Heart right ventricle (tissue), 16 donors: ENCODE data around the gene NCAM2. TPM values are rescaled to one million over a fixed set of nuclear protein-coding genes. Genes with fewer than 3 reads are reported as not detected.

Source experiments
- ATAC-seq, 8 donors: fragments of 200-7000 bp; cut with Tn5 transposase; one replicate each; pipeline ENCODE4 v1.9.1; 2020; ENCODE audit warnings: mild to moderate bottlenecking in 8 of 8, moderate library complexity in 8 of 8, moderate number of reproducible peaks in 1 of 8
- DNase-seq, 2 donors: peaks; one replicate each; pipeline ENCODE4 v3.0.0-alpha.2; 2020
- H3K27ac ChIP-seq, 10 donors: fragments of 200-600 bp; sonication (generic) in 2 of 10; one replicate each; pipeline versions ENCODE4 v1.5.0 to v1.8.0; 2020 to 2022; ENCODE audit warnings: mild to moderate bottlenecking in 3 of 10
- H3K27me3 ChIP-seq, 7 donors: fragments of 200-600 bp; one replicate each; pipeline ENCODE4 v1.8.0; 2021 to 2022; ENCODE audit warnings: mild to moderate bottlenecking in 2 of 7
- H3K36me3 ChIP-seq, 9 donors: fragments of 200-600 bp; sonication (generic) in 1 of 9; one replicate each; pipeline versions ENCODE4 v1.5.0 to v1.8.0; 2020 to 2022; ENCODE audit warnings: mild to moderate bottlenecking in 2 of 9
- H3K4me1 ChIP-seq, 9 donors: fragments of 200-600 bp; sonication (generic) in 1 of 9; one replicate each; pipeline versions ENCODE4 v1.5.0 to v1.8.0; 2020 to 2022; ENCODE audit warnings: mild to moderate bottlenecking in 4 of 9
- H3K4me3 ChIP-seq, 10 donors: fragments of 200-600 bp; sonication (generic) in 2 of 10; one replicate each; pipeline versions ENCODE4 v1.5.0 to v1.8.0; 2020 to 2022; ENCODE audit warnings: mild to moderate bottlenecking in 7 of 10, moderate library complexity in 2 of 10
- H3K9me3 ChIP-seq, 11 donors: fragments of 200-600 bp in 10 of 11; sonication (generic) in 2 of 11; one replicate each; pipeline versions ENCODE4 v1.5.0 to v1.8.0; 2013 to 2022; ENCODE audit warnings: mild to moderate bottlenecking in 2 of 11, control low read depth in 1 of 11, moderate library complexity in 1 of 11
- CTCF ChIP-seq, 9 donors: fragments of 200-600 bp; sonication (generic) in 2 of 9; IDR thresholded peaks; one replicate each; pipeline versions ENCODE4 v1.5.0 to v1.8.0; 2021 to 2022; ENCODE audit warnings: antibody characterized with exemption in 9 of 9, mild to moderate bottlenecking in 5 of 9, moderate library complexity in 1 of 9
- WGBS, 2 donors: extraction: QIAGEN DNeasy Blood & Tissue Kit; methylation state at CpG; one replicate each; pipeline ENCODE4 v1.1.7; 2013; ENCODE audit warnings: inconsistent platforms in 1 of 2; 5-methylcytosine and 5-hydroxymethylcytosine counted together
- intact Hi-C, 10 donors: fragments of 100-400 bp; cut with DNase I; formaldehyde crosslinking; loops; one replicate each; pipeline versions ENCODE4 v1.11.1 to v1.14.2; 2022
- polyA plus RNA-seq, 2 donors: library from polyadenylated mRNA; stranded (reverse); fragments of 200-250 nt; gene quantifications; one replicate each; pipeline ENCODE4 v1.2.3, GENCODE V29; 2013
- total RNA-seq, 10 donors: library from RNA; stranded (reverse); fragmentation: NEBNext Ultra II Directional in 3 of 10; extraction: Animal tissue kit (Norgen Biotek cat#: 25700) in 3 of 10; gene quantifications; one replicate each; pipeline versions ENCODE4 v1.2.1 to v1.2.4, GENCODE V29; 2021 to 2023
- donor health status: Arrhythmogenic right ventricular cardiomyopathy.
- donor health status: ischemic (EF 13 %, LVEDD 7.1; RV severe dilation, severe dysfunction).
- donor health status: healthy with polysubstance abuse.
- donor health status: DM: no; HTN: yes; CAD: no.
- donor health status: DM: no; HTN: no; CAD: no.
- donor health status: ischemic (EF 25% LVEDD 6.9; RV normal size, moderate dysfunction).
- donor health status: ischemic (EF 25% LVEDD 5.7; RV mildly dilated, moderate dysfunction).
- donor health status: healthy.
- donor health status: DM: yes; HTN: yes; CAD: no.
- donor health status: Ischemic cardiomyopathy.
- donor health status: ischemic (EF 35%, LVEDD 5.7; RV mildly dilated, moderate dysfunction).
- donor health status: nonischemic (EF 11% LVEDD 7.7; RV severe dilation, severe dysfunction).
- donor health status: DM: yes; HTN: yes; CAD: no.
- donor health status: PGD.
- donor health status: ischemic (EF 29% LVEDD 5.4; RV normal size, mild dysfunction).
- donor health status: nonischemic (EF 23%, LVEDD 6.1; RV moderate dilation, normal function).

Gene NCAM2
- total and polyA plus RNA-seq, 12 donors, result 0.25 to 8.9 (median 3.1) TPM

GRCh38 chr21:21332492-21332891 is 334.3 kb downstream of the NCAM2 start:
- no peaks in the 10 kb centered on the region for H3K27me3 ChIP-seq
- no peak for ATAC-seq
- H3K4me3 ChIP-seq, result no peak overlapping the region
- H3K27ac ChIP-seq, result no peak overlapping the region
- H3K36me3 ChIP-seq, result no peaks in the 10 kb centered on the region
- H3K9me3 ChIP-seq, result peaks cover 0 to 4% (median 0%) of the 10 kb centered on the region in 11 donors
- intact Hi-C loops, result no loop called here
- DNase-seq, result no peak
- WGBS, 2 donors, result 70 to 77% methylated on average over 3 of the region's 3 CpGs
- H3K4me1 ChIP-seq, result no peaks in the 10 kb centered on the region
- no peak for TF ChIP-seq CTCF (IDR thresholded peaks at IDR 0.05)

- DNase-seq (no peak), ATAC-seq (no peak)
- Histone ChIP-seq H3K27me3 (no peaks in the 10 kb centered on the region), H3K9me3 (peaks cover 0 to 32% (median 15%) of the 10 kb centered on the region in 11 donors), H3K4me1 (no peaks in the 10 kb centered on the region), H3K27ac (no peak overlapping the region), H3K4me3 (no peak overlapping the region), H3K36me3 (no peaks in the 10 kb centered on the region)
- WGBS, 2 donors, result 85 to 91% methylated on average over 2 of the region's 2 CpGs
- intact Hi-C loops, result no loop called here
- no peak for TF ChIP-seq CTCF (IDR thresholded peaks at IDR 0.05)
These were observed 342.8 kb downstream of the NCAM2 start for GRCh38 chr21:21341041-21341440.

GRCh38 chr21:21345296-21345695 is 347.1 kb downstream of the NCAM2 start:
- WGBS, 2 donors, result 67 to 88% methylated on average over 1 of the region's 1 CpG
- Histone ChIP-seq H3K27me3 (no peaks in the 10 kb centered on the region), H3K27ac (no peak overlapping the region), H3K4me1 (no peaks in the 10 kb centered on the region), H3K36me3 (no peaks in the 10 kb centered on the region), H3K9me3 (peaks cover 0 to 53% (median 33%) of the 10 kb centered on the region in 11 donors), H3K4me3 (no peak overlapping the region)
- no peak for ATAC-seq
- no peak for TF ChIP-seq CTCF (IDR thresholded peaks at IDR 0.05)
- no peak for DNase-seq
- intact Hi-C loops, result no loop called here

- ATAC-seq (no peak), DNase-seq (no peak)
- intact Hi-C loops, result no loop called here
- Histone ChIP-seq H3K27ac (no peak overlapping the region), H3K27me3 (no peaks in the 10 kb centered on the region), H3K4me1 (no peaks in the 10 kb centered on the region), H3K36me3 (no peaks in the 10 kb centered on the region), H3K4me3 (no peak overlapping the region), H3K9me3 (peaks cover 0 to 53% (median 33%) of the 10 kb centered on the region in 11 donors)
- no peak for TF ChIP-seq CTCF (IDR thresholded peaks at IDR 0.05)
These were observed 347.7 kb downstream of the NCAM2 start for GRCh38 chr21:21345872-21346271.

GRCh38 chr21:21366277-21366676 is 368.1 kb downstream of the NCAM2 start:
- Histone ChIP-seq H3K36me3 (no peaks in the 10 kb centered on the region), H3K9me3 (no peaks in the 10 kb centered on the region), H3K4me3 (no peak overlapping the region), H3K27me3 (no peaks in the 10 kb centered on the region), H3K27ac (no peak overlapping the region), H3K4me1 (no peaks in the 10 kb centered on the region)
- intact Hi-C loops, result no loop called here
- DNase-seq (no peak), ATAC-seq (no peak)
- no peak for TF ChIP-seq CTCF (IDR thresholded peaks at IDR 0.05)
